A549 (cell line): ENCODE data around the gene AREL1. TPM values are rescaled to one million over a fixed set of nuclear protein-coding genes. Genes with fewer than 3 reads are reported as not detected.

Experiments used
- ATAC-seq, 2 experiments: fragments of 200-7000 bp in 1 of 2; fragments of >200 bp in 1 of 2; cut with Nextera tagmentation in 1 of 2; cut with Tn5 transposase in 1 of 2; 3 replicates each; pipeline versions ENCODE4 v1.8.0 to v1.9.1; 2018 to 2020; ENCODE audit warnings: mild to moderate bottlenecking in 1 of 2, moderate library complexity in 1 of 2
- CTCF ChIA-PET: fragments of 300-600 bp; sonication (Branson Sonifier 250); formaldehyde crosslinking; extraction: SDS; loops from one replicate; lab custom pipeline; 2021; ENCODE audit warnings: antibody characterized with exemption, inconsistent platforms; lab: Yijun Ruan, JAX
- POLR2A ChIA-PET: fragments of 350-600 bp; formaldehyde crosslinking; extraction: SDS; loops from one replicate; lab custom pipeline; 2021; ENCODE audit warnings: antibody characterized with exemption, inconsistent platforms; lab: Yijun Ruan, JAX
- DNase-seq, 2 experiments: peaks; one replicate each; pipeline versions ENCODE4 v3.0.0 to v3.0.0-alpha.2; 2011 to 2016; ENCODE audit warnings: low read depth in 1 of 2, low spot score in 1 of 2
- FAIRE-seq: peaks from 2 replicates; lab custom pipeline; 2011; peaks lifted over from hg19 to GRCh38; lab: Jason Lieb, UNC
- H3K27ac ChIP-seq, 2 experiments: fragments of >200 bp; sonication (Bioruptor Twin); formaldehyde crosslinking; 3 replicates each; pipeline ENCODE4 v1.5.1; 2016 to 2017
- H3K4me1 ChIP-seq: fragments of >200 bp; sonication (Bioruptor Twin); formaldehyde crosslinking; 3 replicates; pipeline ENCODE4 v1.6.1; 2016
- H3K4me2 ChIP-seq: fragments of >200 bp; sonication (Bioruptor Twin); formaldehyde crosslinking; 3 replicates; pipeline ENCODE4 v1.6.1; 2016
- H3K4me3 ChIP-seq: fragments of >200 bp; sonication (Bioruptor Twin); formaldehyde crosslinking; 3 replicates; pipeline ENCODE4 v1.5.1; 2016
- H3K9me3 ChIP-seq: fragments of >200 bp; sonication (Bioruptor Twin); formaldehyde crosslinking; 3 replicates; pipeline ENCODE4 v1.6.1; 2016
- BHLHE40 ChIP-seq: IDR thresholded peaks from 2 replicates; pipeline ENCODE4 v1.6.1; 2012; ENCODE audit warnings: low read depth, low read length, inconsistent platforms
- CBX2 ChIP-seq: fragments of 200-600 bp; sonication (generic); IDR thresholded peaks from 2 replicates; pipeline ENCODE4 v1.6.1; 2016; ENCODE audit warnings: low read depth, mild to moderate bottlenecking, borderline replicate concordance
- CHD2 ChIP-seq: fragments of 150-350 bp; IDR thresholded peaks from 2 replicates; pipeline ENCODE4 v1.6.1; 2014; ENCODE audit warnings: low read length; ENCODE audit not compliant: partially characterized antibody
- EHMT2 ChIP-seq: fragments of 200-600 bp; sonication (generic); IDR thresholded peaks from 2 replicates; pipeline ENCODE4 v1.6.1; 2016; ENCODE audit warnings: antibody characterized with exemption, low read depth, mild to moderate bottlenecking, moderate library complexity
- EP300 ChIP-seq, 2 experiments: fragments of >200 bp; sonication (Bioruptor Twin); formaldehyde crosslinking; IDR thresholded peaks; 2 replicates in 1 of 2; 3 replicates in 1 of 2; pipeline ENCODE4 v1.6.1; 2016 to 2017
- FOSB ChIP-seq: fragments of 250-450 bp; sonication (Bioruptor Pico); IDR thresholded peaks from 2 replicates; pipeline ENCODE4 v1.5.0; 2020; ENCODE audit warnings: mild to moderate bottlenecking, moderate library complexity
- FOSL2 ChIP-seq, 2 experiments: fragments of 450-650 bp in 1 of 2; fragments of >200 bp in 1 of 2; sonication (Bioruptor Twin) in 1 of 2; formaldehyde crosslinking; IDR thresholded peaks; 2 replicates each; pipeline versions ENCODE4 v1.5.0 to v1.6.1; 2016 to 2020; ENCODE audit warnings: mild to moderate bottlenecking in 1 of 2, moderate library complexity in 1 of 2
- GATA3 ChIP-seq: IDR thresholded peaks from 2 replicates; pipeline ENCODE4 v1.6.1; 2012; ENCODE audit warnings: borderline replicate concordance
- HDAC2 ChIP-seq: fragments of 200-600 bp; sonication (generic); IDR thresholded peaks from 2 replicates; pipeline ENCODE4 v1.6.1; 2016
- HES2 ChIP-seq: fragments of >200 bp; sonication (Bioruptor Twin); formaldehyde crosslinking; IDR thresholded peaks from 2 replicates; pipeline ENCODE4 v1.6.1; 2016
- HOXA7 ChIP-seq: fragments of 250-450 bp; sonication (Bioruptor Pico); IDR thresholded peaks from 2 replicates; pipeline ENCODE4 v1.5.0; 2020; ENCODE audit warnings: mild to moderate bottlenecking, moderate library complexity
- HOXB5 ChIP-seq: fragments of 250-450 bp; sonication (Bioruptor Pico); IDR thresholded peaks from 2 replicates; pipeline ENCODE4 v1.5.0; 2020; ENCODE audit warnings: mild to moderate bottlenecking, moderate library complexity
- JUN ChIP-seq, 2 experiments: fragments of >200 bp; sonication (Bioruptor Twin); formaldehyde crosslinking; IDR thresholded peaks; 2 replicates in 1 of 2; 3 replicates in 1 of 2; pipeline ENCODE4 v1.6.1; 2016 to 2017
- KDM1A ChIP-seq: fragments of 200-600 bp; sonication (generic); IDR thresholded peaks from 2 replicates; pipeline ENCODE4 v1.6.1; 2016; ENCODE audit warnings: low read depth, mild to moderate bottlenecking
- MAFK ChIP-seq: fragments of 450-650 bp; IDR thresholded peaks from 2 replicates; pipeline ENCODE4 v1.6.1; 2014; ENCODE audit not compliant: partially characterized antibody
- MAX ChIP-seq: IDR thresholded peaks from 2 replicates; pipeline ENCODE4 v1.6.1; 2012
- MAZ ChIP-seq: fragments of 150-350 bp; IDR thresholded peaks from 2 replicates; pipeline ENCODE4 v1.6.1; 2014; ENCODE audit warnings: antibody characterized with exemption, low read depth, low read length, borderline replicate concordance
- NFE2L2 ChIP-seq: fragments of 150-350 bp; conservative IDR thresholded peaks from 2 replicates; pipeline ENCODE4 v1.6.1; 2014; ENCODE audit warnings: low read length
- NPAS2 ChIP-seq: fragments of 250-450 bp; sonication (Bioruptor Pico); IDR thresholded peaks from 2 replicates; pipeline ENCODE4 v1.8.0; 2022; ENCODE audit warnings: mild to moderate bottlenecking, moderate library complexity, borderline replicate concordance
- PBX3 ChIP-seq: IDR thresholded peaks from 2 replicates; pipeline ENCODE4 v1.6.1; 2012
- PHF8 ChIP-seq: fragments of 200-600 bp; sonication (generic); IDR thresholded peaks from 2 replicates; pipeline ENCODE4 v1.6.1; 2016; ENCODE audit warnings: low read depth, mild to moderate bottlenecking, antibody characterized with exemption, moderate library complexity, borderline replicate concordance
- POLR2A ChIP-seq: IDR thresholded peaks from 2 replicates; pipeline ENCODE4 v1.6.1; 2012; ENCODE audit warnings: mild to moderate bottlenecking, low read length
- POLR2AphosphoS2 ChIP-seq: conservative IDR thresholded peaks from 2 replicates; pipeline ENCODE4 v1.6.1; 2012; ENCODE audit warnings: low read length, improper control_type of control experiment, inconsistent platforms
- RARB ChIP-seq: fragments of 250-450 bp; sonication (Bioruptor Pico); IDR thresholded peaks from 2 replicates; pipeline ENCODE4 v1.8.0; 2021; ENCODE audit warnings: mild to moderate bottlenecking, moderate library complexity
- RCOR1 ChIP-seq: fragments of 150-350 bp; IDR thresholded peaks from 2 replicates; pipeline ENCODE4 v1.6.1; 2014; ENCODE audit warnings: antibody characterized with exemption, low read length, low read depth
- RFX5 ChIP-seq: fragments of 450-650 bp; IDR thresholded peaks from 2 replicates; pipeline ENCODE4 v1.7.1; 2014; ENCODE audit warnings: antibody characterized with exemption, mild to moderate bottlenecking, moderate library complexity
- SMC3 ChIP-seq: fragments of >200 bp; sonication (Bioruptor Twin); formaldehyde crosslinking; IDR thresholded peaks from 3 replicates; pipeline ENCODE4 v1.6.1; 2018; ENCODE audit warnings: inconsistent platforms
- TP53 ChIP-seq: fragments of 250-450 bp; sonication (Bioruptor Pico); IDR thresholded peaks from 2 replicates; pipeline ENCODE4 v1.5.0; 2021; ENCODE audit warnings: mild to moderate bottlenecking, moderate library complexity
- USF2 ChIP-seq: fragments of 450-650 bp; IDR thresholded peaks from 2 replicates; pipeline ENCODE4 v1.6.1; 2014; ENCODE audit warnings: antibody characterized with exemption
- ZNF302 ChIP-seq: fragments of 250-450 bp; sonication (Bioruptor Pico); IDR thresholded peaks from 2 replicates; pipeline ENCODE4 v1.9.0; 2021; ENCODE audit warnings: inconsistent platforms, mild to moderate bottlenecking, moderate library complexity
- WGBS: methylation state at CpG from one replicate; pipeline ENCODE4 v1.1.6; 2017; ENCODE audit errors: missing lambda C conversion rate; 5-methylcytosine and 5-hydroxymethylcytosine counted together
- polyA plus RNA-seq, 4 experiments: library from polyadenylated mRNA; depleted of rRNA in 3 of 4; stranded (reverse); fragments of >200 nt; fragmentation: RNase III in 1 of 4; extraction: RNeasy Plus Mini Kit Qiagen cat#74134 plus additional on column Dnase treatment in 1 of 4; gene quantifications; 2 replicates in 3 of 4; 3 replicates in 1 of 4; pipeline ENCODE4 v1.2.3, GENCODE V29; 2011 to 2017

The AREL1 gene
- polyA plus RNA-seq, 2 of the 4 experiments (the other 2 are of a cell fraction): 27.5 to 48.6 TPM

GRCh38 chr14:74658535-74659131 lies 54.2 kb downstream of the AREL1 start:
- peak overlapping the region; percentile 9; the same call in 1 of the 3 replicates for H3K4me2 ChIP-seq
- TF ChIP-seq FOSL2 (IDR thresholded peaks at IDR 0.05) (no peak), FOSL2 (CRISPR knock-in tag; IDR thresholded peaks at IDR 0.05) (no peak), MAFK (peak; percentile 90), EP300 (IDR thresholded peaks at IDR 0.05) (no peak), HOXA7 (no peak), NFE2L2 (peak; percentile 80), USF2 (no peak), BHLHE40 (no peak), KDM1A (no peak)
- TF ChIP-seq, all 56 proteins: peak for 2
- H3K4me3 ChIP-seq: no peak overlapping the region
- 80% methylated on average over 1 of the region's 1 CpG for WGBS
- POLR2A ChIA-PET: interaction anchor here (0.6 kb wide), 1 partner anchor 39 kb away, joined by 3 read pairs; no protein-coding TSS in a partner anchor
- CTCF ChIA-PET: interaction anchor here (0.6 to 1.4 kb wide), 4 partner anchors 12 to 106 kb away, joined by 3 read pairs; partner anchors contain the start of gene LTBP2
- peaks cover 56% of the 10 kb centered on the region for H3K4me1 ChIP-seq
- peak overlapping the region; percentile 47 to 76; a peak in 4 of 6 replicates for H3K27ac ChIP-seq
- H3K9me3 ChIP-seq: no peaks in the 10 kb centered on the region
- no peak for FAIRE-seq
- no peak for DNase-seq
- no peak for ATAC-seq

GRCh38 chr14:74656964-74657363 lies 55.9 kb downstream of the AREL1 start:
- FAIRE-seq: no peak
- H3K27ac ChIP-seq: peak overlapping the region; percentile 56 to 76; a peak in 5 of 6 replicates
- H3K4me3 ChIP-seq: no peak overlapping the region
- 89% methylated on average over 3 of the region's 3 CpGs for whole genome bisulfite sequencing
- TF ChIP-seq FOSB (CRISPR knock-in tag) (no peak), MAZ (no peak), MAFK (no peak), NPAS2 (no peak), POLR2AphosphoS2 (no peak), RFX5 (no peak), EP300 (IDR thresholded peaks at IDR 0.05) (no peak), HOXB5 (CRISPR knock-in tag) (no peak), EHMT2 (no peak), PBX3 (no peak), KDM1A (no peak), SMC3 (no peak)
- CTCF ChIA-PET: interaction anchor here (0.8 to 28.1 kb wide), 6 partner anchors 12 to 184 kb away, joined by 3 to 228 read pairs (median 3); partner anchors contain the start of gene LTBP2
- no peak for ATAC-seq
- no peaks in the 10 kb centered on the region for H3K9me3 ChIP-seq
- no peak for DNase-seq
- H3K4me1 ChIP-seq: peaks cover 66% of the 10 kb centered on the region
- POLR2A ChIA-PET: interaction anchor here (0.6 kb wide), 1 partner anchor 84 kb away, joined by 6 read pairs; no protein-coding TSS in a partner anchor
- H3K4me2 ChIP-seq: peak overlapping the region; percentile 58; the same call in 1 of the 3 replicates

GRCh38 chr14:74655599-74656395 lies 57.1 kb downstream of the AREL1 start:
- Histone ChIP-seq H3K4me1 (peaks cover 66% of the 10 kb centered on the region), H3K4me2 (peak overlapping the region; percentile 58), H3K4me3 (no peak overlapping the region), H3K27ac (peak overlapping the region; percentile 56 to 76), H3K9me3 (no peaks in the 10 kb centered on the region)
- ChIA-PET POLR2A (interaction anchor here (0.6 to 1.2 kb wide), 3 partner anchors 9 to 38 kb away, joined by 3 to 11 read pairs (median 3); no protein-coding TSS in a partner anchor), CTCF (interaction anchor here (0.8 to 28.1 kb wide), 8 partner anchors 14 to 183 kb away, joined by 3 to 228 read pairs (median 3); partner anchors contain the start of gene LTBP2)
- FAIRE-seq (no peak), DNase-seq (peak in 1 of 2 experiments; percentile 63), ATAC-seq (peak; percentile 51 to 62; a peak in 5 of 6 replicates)
- WGBS: 51% methylated on average over 2 of the region's 2 CpGs
- TF ChIP-seq RCOR1 (no peak), MAZ (no peak), NPAS2 (no peak), JUN (IDR thresholded peaks at IDR 0.05) (peak in 1 of 2 experiments; percentile 37; a peak in 1 of 5 replicates), RARB (no peak), PHF8 (no peak), SMC3 (no peak), GATA3 (peak; percentile 32; the same call in 1 of the 2 replicates), FOSL2 (IDR thresholded peaks at IDR 0.05) (no peak), FOSL2 (CRISPR knock-in tag; IDR thresholded peaks at IDR 0.05) (peak; percentile 46), POLR2A (no peak), CHD2 (no peak), HOXB5 (CRISPR knock-in tag) (no peak), FOSB (CRISPR knock-in tag) (no peak), CBX2 (no peak), MAX (no peak), TP53 (CRISPR knock-in tag) (no peak), ZNF302 (CRISPR knock-in tag) (no peak), HDAC2 (no peak), EP300 (IDR thresholded peaks at IDR 0.05) (peak in 1 of 2 experiments; percentile 43; a peak in 1 of 5 replicates), HES2 (no peak)
